ENCODE data around the gene CYP19A1. TPM values are rescaled to one million over a fixed set of nuclear protein-coding genes. Genes with fewer than 3 reads are reported as not detected.
A peak's percentile ranks its signal among the peaks of the same experiment; 100 is the strongest.

The CYP19A1 gene
- total RNA-seq, 1 donor from 2014 or later, result 0.07 TPM

DNA sequence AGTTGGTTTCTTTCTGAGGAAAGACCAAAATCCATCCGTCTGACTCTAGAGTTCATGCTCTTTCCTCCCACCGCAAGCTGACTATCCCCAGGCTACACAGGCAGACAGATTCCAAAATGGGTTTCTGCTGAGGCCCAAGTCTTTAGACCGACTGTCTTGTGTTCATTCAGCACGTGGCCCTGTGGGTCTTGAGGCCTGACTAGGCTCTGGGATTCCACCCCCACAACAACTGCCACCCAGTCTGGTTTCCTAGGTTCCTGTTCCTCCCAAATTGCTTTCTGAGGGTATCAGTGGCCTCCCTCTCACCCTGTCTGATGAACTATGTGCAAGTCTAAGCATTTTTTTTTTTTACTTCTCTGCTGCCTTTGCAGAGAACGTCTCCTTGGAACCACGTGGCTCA lies 67.7 kb downstream of the CYP19A1 start:
- ChIA-PET CTCF (no interaction called here), POLR2A (no interaction called here)
- Mint-ChIP-seq H3K9me3 (no peaks in the 10 kb centered on the region), H3K27me3 (peaks cover 37% of the 10 kb centered on the region), H3K27ac (no peak overlapping the region), H3K4me3 (no peak overlapping the region), H3K36me3 (ENCODE audit: low read depth) (no peaks in the 10 kb centered on the region), H3K4me1 (peaks cover 7% of the 10 kb centered on the region)
- intact Hi-C loops (cut with micrococcal nuclease), result no loop called here
- no peak for ATAC-seq (ENCODE audit: low read depth)
- no peak for DNase-seq
- TF ChIP-seq, protein P1, sequence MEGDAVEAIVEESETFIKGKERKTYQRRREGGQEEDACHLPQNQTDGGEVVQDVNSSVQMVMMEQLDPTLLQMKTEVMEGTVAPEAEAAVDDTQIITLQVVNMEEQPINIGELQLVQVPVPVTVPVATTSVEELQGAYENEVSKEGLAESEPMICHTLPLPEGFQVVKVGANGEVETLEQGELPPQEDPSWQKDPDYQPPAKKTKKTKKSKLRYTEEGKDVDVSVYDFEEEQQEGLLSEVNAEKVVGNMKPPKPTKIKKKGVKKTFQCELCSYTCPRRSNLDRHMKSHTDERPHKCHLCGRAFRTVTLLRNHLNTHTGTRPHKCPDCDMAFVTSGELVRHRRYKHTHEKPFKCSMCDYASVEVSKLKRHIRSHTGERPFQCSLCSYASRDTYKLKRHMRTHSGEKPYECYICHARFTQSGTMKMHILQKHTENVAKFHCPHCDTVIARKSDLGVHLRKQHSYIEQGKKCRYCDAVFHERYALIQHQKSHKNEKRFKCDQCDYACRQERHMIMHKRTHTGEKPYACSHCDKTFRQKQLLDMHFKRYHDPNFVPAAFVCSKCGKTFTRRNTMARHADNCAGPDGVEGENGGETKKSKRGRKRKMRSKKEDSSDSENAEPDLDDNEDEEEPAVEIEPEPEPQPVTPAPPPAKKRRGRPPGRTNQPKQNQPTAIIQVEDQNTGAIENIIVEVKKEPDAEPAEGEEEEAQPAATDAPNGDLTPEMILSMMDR (IDR thresholded peaks at IDR 0.05), result no peak

DNA sequence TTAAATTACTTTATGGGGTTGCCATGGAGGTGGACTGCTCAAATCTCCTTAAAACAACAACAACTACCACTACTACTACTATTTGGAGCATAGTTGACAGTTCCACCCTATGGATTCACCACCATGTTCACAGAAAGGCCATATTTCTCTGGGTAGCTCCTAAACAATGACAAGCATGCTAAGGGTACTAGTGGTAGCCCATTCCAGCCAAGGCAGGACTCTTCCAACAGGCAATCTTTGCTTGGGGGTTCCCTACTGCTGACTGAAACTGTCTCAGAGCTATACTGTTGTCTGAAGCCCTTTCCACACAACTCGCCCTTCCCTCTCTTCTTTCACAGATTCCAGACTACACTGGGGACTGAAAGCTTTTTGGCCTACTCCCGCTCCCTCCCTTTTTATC lies 68.9 kb downstream of the CYP19A1 start:
- POLR2A ChIA-PET, result no interaction called here
- ATAC-seq (ENCODE audit: low read depth) (no peak), DNase-seq (no peak)
- Mint-ChIP-seq H3K27ac (no peak overlapping the region), H3K36me3 (ENCODE audit: low read depth) (no peaks in the 10 kb centered on the region), H3K9me3 (no peaks in the 10 kb centered on the region), H3K27me3 (peaks cover 42% of the 10 kb centered on the region), H3K4me1 (peaks cover 7% of the 10 kb centered on the region), H3K4me3 (no peak overlapping the region)
- intact Hi-C loops (cut with micrococcal nuclease), result no loop called here
- CTCF ChIA-PET, result no interaction called here
- TF ChIP-seq, protein P1 (IDR thresholded peaks at IDR 0.05), result no peak

DNA sequence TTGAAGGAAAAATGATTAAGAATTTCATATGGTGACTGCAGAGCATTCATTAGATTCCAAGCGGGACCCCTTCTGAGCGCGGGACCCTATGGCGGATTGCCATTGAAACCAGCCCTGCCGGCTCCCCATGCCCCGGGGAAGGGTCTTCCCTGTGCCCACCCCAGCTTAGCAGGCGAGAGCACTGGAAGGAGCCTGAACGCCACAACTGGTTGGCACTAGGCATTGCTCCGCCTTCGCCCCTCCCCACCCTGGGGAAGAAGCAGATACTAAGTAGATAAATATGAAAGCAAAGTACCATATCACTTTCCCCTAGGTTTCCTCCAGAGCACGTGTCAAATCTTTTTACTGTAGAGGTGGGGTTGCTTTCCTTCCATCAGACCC lies 70.7 kb downstream of the CYP19A1 start:
- no peaks in the 10 kb centered on the region for H3K9me3 Mint-ChIP-seq
- TF ChIP-seq, protein P1 (IDR thresholded peaks at IDR 0.05), result no peak
- H3K27me3 Mint-ChIP-seq, result peaks cover 32% of the 10 kb centered on the region
- ATAC-seq (ENCODE audit: low read depth) (no peak), DNase-seq (no peak)
- H3K36me3 Mint-ChIP-seq (ENCODE audit: low read depth), result no peaks in the 10 kb centered on the region
- H3K27ac Mint-ChIP-seq, result no peak overlapping the region
- peak overlapping the region; percentile 4 for H3K4me3 Mint-ChIP-seq
- ChIA-PET CTCF (no interaction called here), POLR2A (no interaction called here)
- H3K4me1 Mint-ChIP-seq, result peaks cover 7% of the 10 kb centered on the region
- intact Hi-C loops (cut with micrococcal nuclease), result no loop called here

DNA sequence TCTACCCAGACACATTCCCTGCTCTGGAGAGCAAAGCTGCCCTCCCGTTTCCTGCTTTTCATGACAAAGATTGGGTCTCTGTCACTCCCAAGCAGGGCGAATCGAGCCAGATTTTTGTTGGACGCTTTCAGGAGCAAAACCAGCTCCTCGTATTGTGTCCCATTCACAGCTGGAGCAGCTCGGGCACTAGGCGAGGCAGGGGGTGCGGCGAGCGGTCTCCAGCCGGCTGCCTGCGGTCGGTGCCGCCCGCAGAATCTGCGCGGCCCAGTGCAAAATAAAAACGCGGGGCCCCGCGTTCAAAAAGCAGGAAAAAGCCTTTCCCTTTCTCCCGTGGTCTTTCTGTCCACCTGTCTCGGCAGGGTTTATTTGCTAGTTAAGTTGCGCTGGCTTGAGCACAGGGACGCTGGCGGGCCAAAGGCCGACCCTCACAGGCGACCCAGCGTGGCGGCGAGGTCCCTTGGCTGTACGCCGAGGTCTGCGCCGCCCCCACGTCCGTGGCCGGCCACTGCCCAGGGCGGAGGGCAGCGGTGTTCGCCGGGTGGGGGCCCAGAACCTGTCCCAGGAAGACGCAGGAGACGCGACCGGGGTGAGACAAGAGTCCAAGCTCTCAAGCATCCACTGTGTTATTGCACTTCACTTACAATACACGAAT lies 71.2 kb downstream of the CYP19A1 start:
- ChIA-PET CTCF (no interaction called here), POLR2A (no interaction called here)
- H3K4me3 Mint-ChIP-seq, result peak overlapping the region; percentile 32
- peaks cover 32% of the 10 kb centered on the region for H3K27me3 Mint-ChIP-seq
- no peak for ATAC-seq (ENCODE audit: low read depth)
- TF ChIP-seq, protein P1 (IDR thresholded peaks at IDR 0.05), result no peak
- intact Hi-C loops (cut with micrococcal nuclease), result no loop called here
- H3K9me3 Mint-ChIP-seq, result no peaks in the 10 kb centered on the region
- no peaks in the 10 kb centered on the region for H3K36me3 Mint-ChIP-seq (ENCODE audit: low read depth)
- peaks cover 7% of the 10 kb centered on the region for H3K4me1 Mint-ChIP-seq
- H3K27ac Mint-ChIP-seq, result no peak overlapping the region
- DNase-seq, result no peak

DNA sequence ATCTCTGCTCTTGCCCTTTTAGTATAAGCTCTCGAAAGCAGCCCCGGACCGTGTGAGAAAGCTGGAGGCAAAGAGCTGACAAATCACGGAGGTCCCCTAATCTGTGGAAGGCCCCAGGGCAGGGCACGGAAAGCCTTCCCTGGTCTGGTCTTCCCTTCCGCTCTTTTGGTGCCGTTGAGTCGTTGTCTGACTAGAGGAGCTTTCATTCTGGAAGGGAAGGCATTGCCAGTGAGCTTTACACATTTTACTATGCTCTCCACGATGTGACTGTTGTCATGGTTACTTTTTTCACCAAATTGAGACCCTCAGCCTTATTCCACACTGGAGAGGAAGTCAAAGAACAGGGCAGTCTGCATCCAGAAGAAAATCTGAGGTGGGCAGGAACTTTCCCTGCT lies 71.7 kb downstream of the CYP19A1 start:
- Mint-ChIP-seq H3K4me1 (peaks cover 7% of the 10 kb centered on the region), H3K36me3 (ENCODE audit: low read depth) (no peaks in the 10 kb centered on the region), H3K27ac (no peak overlapping the region), H3K27me3 (peaks cover 32% of the 10 kb centered on the region), H3K4me3 (peak overlapping the region; percentile 32), H3K9me3 (no peaks in the 10 kb centered on the region)
- intact Hi-C loops (cut with micrococcal nuclease), result no loop called here
- ATAC-seq (ENCODE audit: low read depth), result no peak
- ChIA-PET CTCF (no interaction called here), POLR2A (no interaction called here)
- DNase-seq, result no peak
- TF ChIP-seq, protein P1 (IDR thresholded peaks at IDR 0.05), result no peak

Data from activated B cell treated with CpG ODN at 0.5 μM for 24 hours (primary cell).